GM12878 (cell line): ENCODE measurements around the gene SLC36A2. TPM values are rescaled to one million over a fixed set of nuclear protein-coding genes. Genes with fewer than 3 reads are reported as not detected.

Experiments
- ATAC-seq: fragments of 200-7000 bp; cut with Tn5 transposase; 3 replicates; pipeline ENCODE4 v1.9.1; 2020; ENCODE audit warnings: mild to moderate bottlenecking, moderate library complexity
- BruUV-seq: library from RNA; stranded (reverse); fragments of 400-500 nt; replicated peaks from 2 replicates; lab custom pipeline; 2021; lab: Mats Ljungman, UMichigan
- CTCF ChIA-PET: fragments of 300-600 bp; sonication (Branson Sonifier 250); formaldehyde crosslinking; extraction: SDS; loops from one replicate; lab custom pipeline; 2021; ENCODE audit warnings: inconsistent platforms; lab: Yijun Ruan, JAX
- POLR2A ChIA-PET: fragments of 350-600 bp; formaldehyde crosslinking; extraction: SDS; loops from one replicate; lab custom pipeline; 2021; ENCODE audit warnings: inconsistent platforms; lab: Charles Lee
- RAD21 ChIA-PET: fragments of 300-600 bp; sonication (Branson Sonifier 250); formaldehyde crosslinking; loops from one replicate; lab custom pipeline; 2023; ENCODE audit warnings: antibody characterized with exemption; ENCODE audit not compliant: unreplicated experiment; lab: Charles Lee
- SMC1A ChIA-PET: fragments of 300-600 bp; sonication (Branson Sonifier 250); formaldehyde crosslinking; loops from one replicate; lab custom pipeline; 2023; ENCODE audit not compliant: unreplicated experiment, uncharacterized antibody; lab: Charles Lee
- DNase-seq: peaks from one replicate; pipeline ENCODE4 v3.0.0-alpha.2; 2011; ENCODE audit warnings: low read depth, low spot score
- FAIRE-seq: peaks from 3 replicates; lab custom pipeline; 2011; peaks lifted over from hg19 to GRCh38; lab: Jason Lieb, UNC
- H2AFZ ChIP-seq: 2 replicates; pipeline ENCODE4 v1.6.0; 2011; ENCODE audit warnings: low read depth, low read length, control low read depth; ENCODE audit not compliant: control insufficient read depth
- H3K27ac ChIP-seq: 2 replicates; pipeline ENCODE4 v1.5.1; 2011; ENCODE audit warnings: control low read depth; ENCODE audit not compliant: control insufficient read depth, insufficient read depth
- H3K27me3 ChIP-seq, 2 experiments: replicated peaks in 1 of 2; 2 replicates each; pipeline versions ENCODE4 v1.6.0 to v1.6.1; 2011; ENCODE audit warnings: low read length in 1 of 2; ENCODE audit not compliant: control insufficient read depth in 2 of 2, insufficient read depth in 2 of 2
- H3K36me3 ChIP-seq, 2 experiments: 2 replicates each; pipeline ENCODE4 v1.5.1; 2011; ENCODE audit warnings: low read length in 1 of 2; ENCODE audit not compliant: control insufficient read depth in 2 of 2, insufficient read depth in 2 of 2
- H3K4me1 ChIP-seq: 2 replicates; pipeline ENCODE4 v1.6.1; 2011; ENCODE audit warnings: mild to moderate bottlenecking, low read length, moderate library complexity, mixed read lengths; ENCODE audit not compliant: control insufficient read depth, insufficient read depth
- H3K4me2 ChIP-seq: 2 replicates; pipeline ENCODE4 v1.6.0; 2011; ENCODE audit warnings: control low read depth; ENCODE audit not compliant: control insufficient read depth, insufficient read depth
- H3K4me3 ChIP-seq: fragments of 200-600 bp; sonication (generic); 2 replicates; pipeline ENCODE4 v1.5.1; 2016
- H3K79me2 ChIP-seq: 2 replicates; pipeline ENCODE4 v1.6.0; 2011; ENCODE audit warnings: low read length; ENCODE audit not compliant: control insufficient read depth, insufficient read depth
- H3K9ac ChIP-seq: 2 replicates; pipeline ENCODE4 v1.8.0; 2011; ENCODE audit warnings: low read length, control low read depth, mixed read lengths; ENCODE audit not compliant: control insufficient read depth, insufficient read depth
- H3K9me3 ChIP-seq: replicated peaks from 3 replicates; pipeline ENCODE4 v1.5.1; 2011; ENCODE audit warnings: mild to moderate bottlenecking, low read length; ENCODE audit not compliant: control insufficient read depth, insufficient read depth
- H4K20me1 ChIP-seq: 2 replicates; pipeline ENCODE4 v1.6.0; 2011; ENCODE audit not compliant: control insufficient read depth, insufficient read depth
- CEBPZ ChIP-seq: fragments of 150-350 bp; IDR thresholded peaks from 2 replicates; pipeline ENCODE4 v1.6.1; 2016; ENCODE audit warnings: low read depth, low read length
- CUX1 ChIP-seq: IDR thresholded peaks from 2 replicates; pipeline ENCODE4 v1.6.1; 2012; ENCODE audit warnings: improper control_type of control experiment, low read depth, low read length; ENCODE audit not compliant: insufficient replicate concordance
- GATAD2B ChIP-seq: fragments of 450-650 bp; conservative IDR thresholded peaks from 2 replicates; pipeline ENCODE4 v1.6.1; 2017; ENCODE audit warnings: low read depth, mild to moderate bottlenecking, moderate library complexity
- HDAC6 ChIP-seq: fragments of 200-600 bp; sonication (generic); IDR thresholded peaks from one replicate; pipeline ENCODE4 v1.8.0; 2017; ENCODE audit warnings: antibody characterized with exemption; ENCODE audit not compliant: unreplicated experiment
- NKRF ChIP-seq: fragments of 450-650 bp; conservative IDR thresholded peaks from 2 replicates; pipeline ENCODE4 v1.6.1; 2017; ENCODE audit warnings: mild to moderate bottlenecking, moderate library complexity
- ZNF687 ChIP-seq: fragments of 450-650 bp; IDR thresholded peaks from 2 replicates; pipeline ENCODE4 v1.6.1; 2017; ENCODE audit warnings: mild to moderate bottlenecking, moderate library complexity
- WGBS: methylation state at CpG from one replicate; pipeline ENCODE4 v1.1.6; 2016; ENCODE audit warnings: low lambda C conversion rate; ENCODE audit not compliant: insufficient replicate concordance, insufficient coverage; ENCODE audit errors: missing lambda C conversion rate; 5-methylcytosine and 5-hydroxymethylcytosine counted together
- in situ Hi-C: fragments of 300-500 bp; cut with MboI; formaldehyde crosslinking; loops from 9 replicates; pipeline ENCODE4 v1.14.3; 2018; ENCODE audit warnings: mixed read lengths
- intact Hi-C: fragments of 100-400 bp; cut with micrococcal nuclease; formaldehyde crosslinking; loops from one replicate; pipeline ENCODE4 v1.14.2; 2022; ENCODE audit not compliant: unreplicated experiment
- polyA plus RNA-seq, 11 experiments: library from polyadenylated mRNA; depleted of rRNA in 4 of 11; unstranded in 6 of 11; stranded (reverse) in 5 of 11; fragments of >200 nt; fragmentation: Nextera tagmentation in 4 of 11; fragmentation: Illumina TruSeq in 1 of 11; extraction: Ambion mirVana in 4 of 11; extraction: Trizol in 1 of 11; gene quantifications; 1 replicate in 1 of 11; 2 replicates in 10 of 11; pipeline versions ENCODE4 v1.2.1 to v1.2.3, GENCODE V29; 2011 to 2016; ENCODE audit warnings: inconsistent platforms in 2 of 11, missing spikeins in 2 of 11, low read depth in 1 of 11
- total RNA-seq, 4 experiments: library from RNA; depleted of rRNA in 3 of 4; stranded (reverse); fragments of >200 nt in 3 of 4; fragmentation: Illumina TruSeq in 1 of 4; extraction: Trizol in 1 of 4; gene quantifications; 2 replicates each; pipeline versions ENCODE4 v1.2.1 to v1.2.3, GENCODE V29; 2013 to 2021

SLC36A2 gene
- total and polyA plus RNA-seq, 10 of the 15 experiments (the other 5 are each of a cell fraction or from before 2014, with no cell fraction given): not detected

GRCh38 chr5:151344088-151344487 lies 3.3 kb downstream of the SLC36A2 start (continued):
- no peak for TF ChIP-seq CEBPZ

GRCh38 chr5:151340004-151340403 lies 7.4 kb downstream of the SLC36A2 start:
- no TSS peak for BruUV-seq
- ATAC-seq (no peak), FAIRE-seq (no peak), DNase-seq (no peak)
- 29% methylated on average over 3 of the region's 3 CpGs for WGBS
- RAD21 ChIA-PET: no interaction called here
- in situ Hi-C loops: no loop called here
- Histone ChIP-seq H3K27me3 (peaks cover 0 to 2% of the 10 kb centered on the region in 2 experiments; a peak in 2 of 4 replicates), H3K4me3 (no peak overlapping the region), H2AFZ (no peak overlapping the region), H3K79me2 (no peaks in the 10 kb centered on the region), H3K9me3 (no peaks in the 10 kb centered on the region), H3K27ac (no peak overlapping the region), H3K4me2 (no peak overlapping the region), H3K4me1 (no peaks in the 10 kb centered on the region), H3K9ac (no peak overlapping the region), H4K20me1 (no peaks in the 10 kb centered on the region; the same call in 1 of the 2 replicates), H3K36me3 (no peaks in the 10 kb centered on the region)
- intact Hi-C loops: no loop called here
- POLR2A ChIA-PET: no interaction called here
- SMC1A ChIA-PET: no interaction called here
- CTCF ChIA-PET: no interaction called here
- TF ChIP-seq NKRF: no peak
- TF ChIP-seq ZNF687: no peak
- TF ChIP-seq GATAD2B: no peak
- no peak for TF ChIP-seq HDAC6
- no peak for TF ChIP-seq CUX1
